MM.1S (cell line): ENCODE data around the gene SPOCD1.

ENCODE experiments used
- DNase-seq: peaks from one replicate; pipeline ENCODE4 v3.0.0-alpha.2; 2015
- H2AFZ ChIP-seq: fragments of 300-600 bp; sonication (generic); 2 replicates; pipeline ENCODE4 v1.6.0; 2016; ENCODE audit warnings: antibody characterized with exemption, low read length
- H3F3A ChIP-seq: fragments of 300-600 bp; sonication (generic); 2 replicates; pipeline ENCODE4 v1.6.1; 2016; ENCODE audit warnings: mild to moderate bottlenecking, antibody characterized with exemption, low read length, moderate library complexity, mixed read lengths; ENCODE audit not compliant: insufficient read depth
- H3K27ac ChIP-seq: fragments of 300-600 bp; sonication (generic); 2 replicates; pipeline ENCODE4 v1.5.1; 2016; ENCODE audit warnings: mild to moderate bottlenecking, low read length
- H3K27me3 ChIP-seq: fragments of 300-600 bp; sonication (generic); replicated peaks from 2 replicates; pipeline ENCODE4 v1.6.0; 2016; ENCODE audit warnings: low read length; ENCODE audit not compliant: insufficient read depth
- H3K36me3 ChIP-seq: fragments of 300-600 bp; sonication (generic); replicated peaks from 2 replicates; pipeline ENCODE4 v1.6.1; 2016; ENCODE audit warnings: mild to moderate bottlenecking, low read length, mixed read lengths; ENCODE audit not compliant: insufficient read depth
- H3K4me1 ChIP-seq: fragments of 300-600 bp; sonication (generic); 2 replicates; pipeline ENCODE4 v1.6.1; 2016; ENCODE audit warnings: low read length, mixed read lengths
- H3K4me2 ChIP-seq: fragments of 300-600 bp; sonication (generic); 2 replicates; pipeline ENCODE4 v1.6.0; 2016; ENCODE audit warnings: low read depth, low read length
- H3K4me3 ChIP-seq: fragments of 300-600 bp; sonication (generic); 2 replicates; pipeline ENCODE4 v1.5.1; 2016; ENCODE audit warnings: low read length, mixed read lengths
- H3K79me2 ChIP-seq: fragments of 300-600 bp; sonication (generic); 2 replicates; pipeline ENCODE4 v1.6.1; 2016; ENCODE audit warnings: mixed run types, low read length, mixed read lengths
- H3K9ac ChIP-seq: fragments of 300-600 bp; sonication (generic); 2 replicates; pipeline ENCODE4 v1.6.1; 2016; ENCODE audit warnings: low read length, mixed read lengths
- H3K9me2 ChIP-seq: fragments of 300-600 bp; sonication (generic); replicated peaks from 2 replicates; pipeline ENCODE4 v1.6.1; 2016; ENCODE audit warnings: mild to moderate bottlenecking, low read length, mixed read lengths; ENCODE audit not compliant: insufficient read depth
- H3K9me3 ChIP-seq: fragments of 300-600 bp; sonication (generic); replicated peaks from 2 replicates; pipeline ENCODE4 v1.6.1; 2016; ENCODE audit warnings: mild to moderate bottlenecking, low read length, mixed read lengths; ENCODE audit not compliant: insufficient read depth
- H4K20me1 ChIP-seq: fragments of 300-600 bp; sonication (generic); 2 replicates; pipeline ENCODE4 v1.6.1; 2016; ENCODE audit warnings: mild to moderate bottlenecking, low read length, moderate library complexity, mixed read lengths; ENCODE audit not compliant: insufficient read depth
- EZH2 ChIP-seq: fragments of 300-600 bp; sonication (generic); optimal IDR thresholded peaks from 2 replicates; pipeline ENCODE3; 2017; ENCODE audit warnings: low read depth, mild to moderate bottlenecking, antibody characterized with exemption, low read length, mixed read lengths
- EZH2phosphoT487 ChIP-seq: fragments of 300-600 bp; sonication (generic); IDR thresholded peaks from 2 replicates; pipeline ENCODE4 v1.6.1; 2018; ENCODE audit warnings: antibody characterized with exemption, low read length
- TF ChIP-seq, protein P1 (sequence below): fragments of 300-600 bp; sonication (generic); IDR thresholded peaks from 2 replicates; pipeline ENCODE4 v1.5.1; 2016; ENCODE audit warnings: antibody characterized with exemption, low read length, mixed read lengths

SPOCD1 gene

DNA sequence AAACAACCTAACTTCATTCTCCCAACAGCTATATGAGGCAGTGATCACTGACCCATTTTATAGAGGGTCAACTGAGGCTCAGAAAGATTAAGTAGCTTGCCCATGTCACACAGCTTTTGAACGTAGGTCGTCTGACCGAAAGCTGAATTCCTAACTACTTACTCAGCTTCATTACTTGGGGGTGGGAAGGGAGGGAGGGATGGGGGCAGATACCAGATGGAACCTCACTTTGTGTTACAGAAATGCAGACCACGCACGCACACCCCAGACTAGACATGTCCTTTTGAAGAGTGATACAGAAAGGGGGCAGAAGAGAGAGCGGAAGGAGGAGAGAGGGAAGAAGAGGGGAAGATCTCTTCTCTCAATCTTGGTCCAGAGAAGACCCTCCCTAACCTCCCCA lies 53.9 kb downstream of the SPOCD1 start:
- Histone ChIP-seq H3K27ac (no peak overlapping the region), H3K4me1 (0 out of 2 replicates have a peak, but pooled peaks cover 8% of the 10 kb centered on the region), H3K36me3 (no peaks in the 10 kb centered on the region), H3K9ac (no peak overlapping the region), H4K20me1 (no peaks in the 10 kb centered on the region), H3F3A (0 out of 2 replicates have a peak, but pooled peaks cover 4% of the 10 kb centered on the region), H3K4me3 (no peak overlapping the region), H3K79me2 (no peaks in the 10 kb centered on the region), H3K9me3 (no peaks in the 10 kb centered on the region), H3K27me3 (peaks cover 19% of the 10 kb centered on the region), H3K4me2 (no peak overlapping the region), H2AFZ (no peak overlapping the region), H3K9me2 (no peaks in the 10 kb centered on the region)
- DNase-seq = no peak
- TF ChIP-seq EZH2 (no peak), EZH2phosphoT487 (no peak)
- TF ChIP-seq, protein P1, sequence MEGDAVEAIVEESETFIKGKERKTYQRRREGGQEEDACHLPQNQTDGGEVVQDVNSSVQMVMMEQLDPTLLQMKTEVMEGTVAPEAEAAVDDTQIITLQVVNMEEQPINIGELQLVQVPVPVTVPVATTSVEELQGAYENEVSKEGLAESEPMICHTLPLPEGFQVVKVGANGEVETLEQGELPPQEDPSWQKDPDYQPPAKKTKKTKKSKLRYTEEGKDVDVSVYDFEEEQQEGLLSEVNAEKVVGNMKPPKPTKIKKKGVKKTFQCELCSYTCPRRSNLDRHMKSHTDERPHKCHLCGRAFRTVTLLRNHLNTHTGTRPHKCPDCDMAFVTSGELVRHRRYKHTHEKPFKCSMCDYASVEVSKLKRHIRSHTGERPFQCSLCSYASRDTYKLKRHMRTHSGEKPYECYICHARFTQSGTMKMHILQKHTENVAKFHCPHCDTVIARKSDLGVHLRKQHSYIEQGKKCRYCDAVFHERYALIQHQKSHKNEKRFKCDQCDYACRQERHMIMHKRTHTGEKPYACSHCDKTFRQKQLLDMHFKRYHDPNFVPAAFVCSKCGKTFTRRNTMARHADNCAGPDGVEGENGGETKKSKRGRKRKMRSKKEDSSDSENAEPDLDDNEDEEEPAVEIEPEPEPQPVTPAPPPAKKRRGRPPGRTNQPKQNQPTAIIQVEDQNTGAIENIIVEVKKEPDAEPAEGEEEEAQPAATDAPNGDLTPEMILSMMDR = no peak

DNA sequence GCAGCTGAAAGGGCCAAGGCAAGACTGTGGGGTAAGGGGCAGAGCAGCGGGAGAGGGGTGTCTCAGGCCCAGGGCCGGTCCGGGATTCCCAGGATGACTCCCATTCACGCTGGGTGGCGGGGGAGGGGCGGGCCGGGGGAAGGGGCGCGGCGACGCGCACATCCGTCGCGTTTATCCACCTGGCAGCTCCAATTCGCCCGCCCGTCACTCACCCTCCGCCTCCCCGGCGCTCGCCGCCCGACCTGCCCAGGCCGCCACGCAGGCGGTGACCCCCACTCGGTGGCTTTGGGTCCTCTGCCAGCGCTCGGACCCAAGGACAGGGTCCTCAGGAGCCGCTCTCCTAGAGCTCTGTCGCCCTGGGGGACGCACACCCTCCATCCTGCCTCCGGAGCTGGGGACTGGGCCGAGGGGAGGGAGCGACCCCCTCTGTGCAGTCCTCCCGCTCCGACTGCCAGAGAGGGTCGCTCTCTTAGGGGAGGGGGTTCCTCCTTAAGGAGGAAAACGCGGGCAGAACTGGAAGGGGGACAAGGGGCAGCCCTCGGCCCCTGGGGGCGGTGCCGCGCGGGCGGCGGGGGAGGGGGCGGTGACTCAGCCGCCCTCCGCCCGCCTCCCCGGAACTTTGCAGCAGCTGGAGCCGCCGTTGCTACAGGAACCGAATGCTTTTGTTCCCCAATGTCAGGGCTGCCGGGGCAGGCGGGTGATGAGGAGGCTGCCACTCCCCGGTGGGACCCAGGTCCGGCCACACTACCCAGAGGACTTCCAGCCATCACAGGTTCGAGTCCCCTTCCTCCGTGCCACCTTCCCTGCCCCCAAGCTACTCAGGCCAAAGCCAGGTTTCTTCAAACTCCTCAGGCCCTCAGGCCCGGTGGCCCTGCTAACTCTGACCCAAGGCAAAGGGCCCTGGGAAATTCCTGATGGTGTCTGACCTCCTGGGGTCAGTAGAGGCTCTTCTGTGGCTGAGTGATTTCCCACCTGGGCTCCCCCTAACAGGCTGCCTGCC lies 55.1 kb downstream of the SPOCD1 start:
- no peak for TF ChIP-seq EZH2
- no peak for TF ChIP-seq EZH2phosphoT487
- TF ChIP-seq, protein P1 = no peak
- Histone ChIP-seq H3K27me3 (peaks cover 16% of the 10 kb centered on the region), H3F3A (0 out of 2 replicates have a peak, but pooled peaks cover 4% of the 10 kb centered on the region), H2AFZ (peak overlapping the region; percentile 47), H3K79me2 (no peaks in the 10 kb centered on the region), H3K4me1 (0 out of 2 replicates have a peak, but pooled peaks cover 8% of the 10 kb centered on the region), H3K9me2 (no peaks in the 10 kb centered on the region), H3K36me3 (no peaks in the 10 kb centered on the region), H3K9me3 (no peaks in the 10 kb centered on the region), H3K4me3 (peak overlapping the region; percentile 15; the same call in 1 of the 2 replicates), H3K27ac (no peak overlapping the region), H3K4me2 (peak overlapping the region; percentile 55), H4K20me1 (no peaks in the 10 kb centered on the region), H3K9ac (peak overlapping the region; percentile 18; the same call in 1 of the 2 replicates)
- no peak for DNase-seq

DNA sequence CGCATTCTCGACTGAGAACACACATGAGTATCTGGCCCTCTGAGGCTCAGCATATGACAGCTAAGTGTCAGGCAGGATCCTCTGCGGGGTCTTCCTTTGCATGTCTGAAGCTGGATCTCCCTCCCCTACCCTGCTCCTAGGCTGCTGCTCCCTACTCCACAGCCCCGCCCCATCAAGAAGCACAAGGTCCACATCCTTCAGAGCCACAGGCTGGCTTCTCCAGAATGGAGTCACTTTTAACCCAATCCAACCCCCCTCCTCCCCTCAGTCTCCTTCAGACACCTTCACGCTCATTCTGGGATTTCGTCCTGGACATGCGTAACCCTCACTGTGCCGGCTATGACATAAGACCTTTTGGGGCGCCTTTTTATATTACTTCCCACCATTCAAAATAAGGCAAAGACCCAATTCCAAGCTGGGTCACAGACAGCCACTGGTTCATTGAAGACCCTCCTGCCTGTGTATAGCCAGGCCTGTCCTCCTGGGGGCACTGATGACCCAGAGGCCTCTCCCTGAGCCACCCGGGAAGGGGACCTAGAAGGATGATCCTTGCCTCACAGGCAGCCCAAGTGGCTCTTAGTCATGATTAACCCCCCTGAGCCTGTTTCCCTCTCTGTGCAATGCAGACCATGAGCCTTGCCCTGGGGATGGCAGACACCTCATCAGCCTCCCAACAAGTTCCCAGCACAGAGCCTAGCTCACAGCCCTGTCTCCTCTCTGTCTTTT lies 56.4 kb downstream of the SPOCD1 start:
- H3K4me2 ChIP-seq = no peak overlapping the region
- no peaks in the 10 kb centered on the region for H3K79me2 ChIP-seq
- H3K36me3 ChIP-seq = no peaks in the 10 kb centered on the region
- 0 out of 2 replicates have a peak, but pooled peaks cover under 1% of the 10 kb centered on the region for H3F3A ChIP-seq
- no peak for DNase-seq
- no peaks in the 10 kb centered on the region for H3K9me2 ChIP-seq
- H4K20me1 ChIP-seq = no peaks in the 10 kb centered on the region
- TF ChIP-seq EZH2phosphoT487 (no peak), EZH2 (no peak)
- TF ChIP-seq, protein P1 = no peak
- H3K9ac ChIP-seq = no peak overlapping the region
- H3K9me3 ChIP-seq = no peaks in the 10 kb centered on the region
- no peak overlapping the region for H2AFZ ChIP-seq
- no peak overlapping the region for H3K27ac ChIP-seq
- 0 out of 2 replicates have a peak, but pooled peaks cover 8% of the 10 kb centered on the region for H3K4me1 ChIP-seq
- peaks cover 11% of the 10 kb centered on the region for H3K27me3 ChIP-seq
- no peak overlapping the region for H3K4me3 ChIP-seq
